GM12878 (cell line): ENCODE data around the gene SORBS1.

ENCODE experiments used
- BHLHE40 ChIP-seq, 2 experiments: fragments of 450-650 bp in 1 of 2; IDR thresholded peaks; 2 replicates each; pipeline ENCODE4 v1.6.1; 2011 to 2017; ENCODE audit warnings: low read depth in 2 of 2, borderline replicate concordance in 1 of 2, improper control_type of control experiment in 1 of 2, low read length in 1 of 2, mild to moderate bottlenecking in 1 of 2
- CEBPB ChIP-seq, 2 experiments: fragments of 150-350 bp in 1 of 2; IDR thresholded peaks; 2 replicates each; pipeline ENCODE4 v1.6.1; 2012 to 2014; ENCODE audit warnings: low read depth in 2 of 2, low read length in 2 of 2, borderline replicate concordance in 1 of 2, inconsistent platforms in 1 of 2
- CHD1 ChIP-seq: IDR thresholded peaks from 2 replicates; pipeline ENCODE4 v1.6.1; 2012; ENCODE audit warnings: low read depth, low read length, improper control_type of control experiment
- POLR2A ChIP-seq: IDR thresholded peaks from 2 replicates; pipeline ENCODE4 v1.6.1; 2011; ENCODE audit warnings: low read depth, mild to moderate bottlenecking, low read length
- POLR2AphosphoS5 ChIP-seq: IDR thresholded peaks from 2 replicates; pipeline ENCODE4 v1.6.1; 2011; ENCODE audit warnings: mild to moderate bottlenecking, low read length, inconsistent platforms

GRCh38 chr10:95441547-95441923, 119.6 kb downstream of the SORBS1 start:
- TF ChIP-seq POLR2A: no peak
- no peak for TF ChIP-seq CEBPB (IDR thresholded peaks at IDR 0.05; ENCODE audit: borderline replicate concordance in 1 of 2, low read depth in 2 of 2, low read length in 2 of 2)
- TF ChIP-seq CHD1: no peak
- TF ChIP-seq POLR2AphosphoS5: no peak
- no peak; a peak in 1 of 4 replicates for TF ChIP-seq BHLHE40 (IDR thresholded peaks at IDR 0.05; ENCODE audit: borderline replicate concordance in 1 of 2, low read depth in 2 of 2, low read length in 1 of 2)
